Measurements from ENCODE around the gene GNPDA1.

The GNPDA1 gene

GRCh38 chr5:141986072-141986471 is 26.8 kb downstream of the GNPDA1 start:
- peak overlapping the region; percentile 38 for H3K27ac ChIP-seq
- no peak for TF ChIP-seq CTCF (IDR thresholded peaks at IDR 0.05)
- H3K4me1 ChIP-seq (ENCODE audit: control insufficient read depth in 1 of 2, insufficient read depth in 1 of 2, low read depth in 1 of 2, low read length in 1 of 2): peaks cover 5 to 7% of the 10 kb centered on the region in 2 experiments
- H3K36me3 ChIP-seq: peaks cover 72% of the 10 kb centered on the region
- no peak overlapping the region for H3K4me3 ChIP-seq (ENCODE audit: low read depth in 1 of 2, low read length in 1 of 2)
- H3K9me3 ChIP-seq: no peaks in the 10 kb centered on the region
- H3K27me3 ChIP-seq: no peaks in the 10 kb centered on the region

GRCh38 chr5:141982626-141983025 is 30.2 kb downstream of the GNPDA1 start:
- Histone ChIP-seq H3K4me1 (ENCODE audit: control insufficient read depth in 1 of 2, insufficient read depth in 1 of 2, low read depth in 1 of 2, low read length in 1 of 2) (peaks cover 5 to 7% of the 10 kb centered on the region in 2 experiments), H3K27ac (no peak overlapping the region), H3K4me3 (ENCODE audit: low read depth in 1 of 2, low read length in 1 of 2) (no peak overlapping the region), H3K36me3 (peaks cover 89% of the 10 kb centered on the region), H3K9me3 (no peaks in the 10 kb centered on the region), H3K27me3 (no peaks in the 10 kb centered on the region)
- TF ChIP-seq CTCF (IDR thresholded peaks at IDR 0.05): no peak

DNA sequence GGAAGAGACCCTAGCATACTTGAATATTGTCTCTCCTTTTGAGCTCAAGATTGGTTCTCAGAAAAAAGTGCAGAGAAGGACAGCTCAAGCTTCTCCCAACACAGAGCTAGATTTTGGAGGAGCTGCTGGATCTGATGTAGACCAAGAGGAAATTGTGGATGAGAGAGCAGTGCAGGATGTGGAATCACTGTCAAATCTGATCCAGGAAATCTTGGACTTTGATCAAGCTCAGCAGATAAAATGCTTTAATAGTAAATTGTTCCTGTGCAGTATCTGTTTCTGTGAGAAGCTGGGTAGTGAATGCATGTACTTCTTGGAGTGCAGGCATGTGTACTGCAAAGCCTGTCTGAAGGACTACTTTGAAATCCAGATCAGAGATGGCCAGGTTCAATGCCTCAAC is 34.4 kb downstream of the GNPDA1 start:
- Histone ChIP-seq H3K27ac (no peak overlapping the region), H3K4me1 (ENCODE audit: control insufficient read depth in 1 of 2, insufficient read depth in 1 of 2, low read depth in 1 of 2, low read length in 1 of 2) (no peaks in the 10 kb centered on the region), H3K9me3 (no peaks in the 10 kb centered on the region), H3K4me3 (ENCODE audit: low read depth in 1 of 2, low read length in 1 of 2) (no peak overlapping the region), H3K36me3 (peaks cover 79% of the 10 kb centered on the region), H3K27me3 (no peaks in the 10 kb centered on the region)
- TF ChIP-seq CTCF (IDR thresholded peaks at IDR 0.05): no peak

DNA sequence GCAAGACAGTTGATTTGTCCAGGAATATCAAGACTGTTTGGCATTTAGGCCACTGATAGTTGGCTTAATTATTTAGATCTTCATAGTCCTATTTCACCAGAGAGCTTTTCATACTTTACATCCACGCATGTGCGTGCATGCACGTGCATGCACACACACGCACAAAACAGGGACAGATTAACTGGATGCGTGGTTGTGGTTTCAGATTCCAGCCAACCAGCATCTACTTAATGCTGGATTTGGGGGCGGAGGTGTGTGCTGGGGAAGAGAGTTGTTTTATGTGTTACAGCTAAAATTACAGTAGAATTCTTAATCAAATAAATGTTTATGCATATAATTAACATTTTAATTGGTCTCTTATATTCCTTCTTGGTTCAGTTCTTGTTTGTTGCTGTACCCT is 36.7 kb downstream of the GNPDA1 start:
- TF ChIP-seq CTCF (IDR thresholded peaks at IDR 0.05): no peak
- peaks cover 66% of the 10 kb centered on the region for H3K36me3 ChIP-seq

GRCh38 chr5:141973871-141974595 is 38.8 kb downstream of the GNPDA1 start:
- Histone ChIP-seq H3K4me1 (ENCODE audit: control insufficient read depth in 1 of 2, insufficient read depth in 1 of 2, low read depth in 1 of 2, low read length in 1 of 2) (peaks cover 17 to 18% of the 10 kb centered on the region in 2 experiments), H3K4me3 (ENCODE audit: low read depth in 1 of 2, low read length in 1 of 2) (no peak overlapping the region), H3K27me3 (no peaks in the 10 kb centered on the region), H3K27ac (no peak overlapping the region), H3K9me3 (no peaks in the 10 kb centered on the region), H3K36me3 (peaks cover 45% of the 10 kb centered on the region)
- no peak for TF ChIP-seq CTCF (IDR thresholded peaks at IDR 0.05)

More for the DNA sequence above, 36.7 kb downstream of the GNPDA1 start:
- Histone ChIP-seq H3K27ac (no peak overlapping the region), H3K4me1 (ENCODE audit: control insufficient read depth in 1 of 2, insufficient read depth in 1 of 2, low read depth in 1 of 2, low read length in 1 of 2) (no peaks in the 10 kb centered on the region), H3K4me3 (ENCODE audit: low read depth in 1 of 2, low read length in 1 of 2) (no peak overlapping the region), H3K27me3 (no peaks in the 10 kb centered on the region), H3K9me3 (no peaks in the 10 kb centered on the region)
